H1 (cell line): ENCODE results near the gene R3HDM2. TPM values are rescaled to one million over a fixed set of nuclear protein-coding genes. Genes with fewer than 3 reads are reported as not detected.

Experiments used
- CHD7 ChIP-seq: fragments of 300-600 bp; sonication (generic); IDR thresholded peaks from 2 replicates; pipeline ENCODE4 v1.7.1; 2012; ENCODE audit warnings: low read length, moderate library complexity, mild to moderate bottlenecking, inconsistent platforms; ENCODE audit not compliant: insufficient replicate concordance
- POLR2AphosphoS5 ChIP-seq: IDR thresholded peaks from 2 replicates; pipeline ENCODE4 v1.6.1; 2011; ENCODE audit warnings: low read depth, low read length
- polyA plus RNA-seq, 7 experiments: library from polyadenylated mRNA; depleted of rRNA in 3 of 7; stranded (reverse) in 5 of 7; unstranded in 2 of 7; fragments of >200 nt in 5 of 7; fragments of 200-250 nt in 2 of 7; gene quantifications; 1 replicate in 5 of 7; 2 replicates in 1 of 7; 4 replicates in 1 of 7; pipeline versions ENCODE4 v1.2.1 to v1.2.3, GENCODE V29; 2011 to 2013; ENCODE audit warnings: missing spikeins in 2 of 7, mixed read lengths in 2 of 7
- total RNA-seq: library from RNA; stranded (reverse); fragmentation: NEBNext Ultra II Directional; extraction: Animal tissue kit (Norgen Biotek cat#: 25700); gene quantifications from 2 replicates; pipeline ENCODE4 v1.2.1, GENCODE V29; 2021

Gene R3HDM2
- total and polyA plus RNA-seq, 2 of the 8 experiments (the other 6 are each of a cell fraction or from before 2014, with no cell fraction given) = 25.6 to 27.0 TPM

- TF ChIP-seq CHD7 (no peak), POLR2AphosphoS5 (no peak)
These were observed 44.6 kb downstream of the R3HDM2 start (continued) for GRCh38 chr12:57386187-57386720.
